Measurements from ENCODE around the gene NSD1. TPM values are rescaled to one million over a fixed set of nuclear protein-coding genes. Genes with fewer than 3 reads are reported as not detected.

NSD1 gene
- total RNA-seq (100 to 1,000 TPM; 118 to 130 TPM), polyA plus RNA-seq (10 to 100 TPM; 25.0 to 43.1 (median 42.7) TPM), total RNA-seq (199 to 308 (median 247) reads per million in 6 experiments)

DNA sequence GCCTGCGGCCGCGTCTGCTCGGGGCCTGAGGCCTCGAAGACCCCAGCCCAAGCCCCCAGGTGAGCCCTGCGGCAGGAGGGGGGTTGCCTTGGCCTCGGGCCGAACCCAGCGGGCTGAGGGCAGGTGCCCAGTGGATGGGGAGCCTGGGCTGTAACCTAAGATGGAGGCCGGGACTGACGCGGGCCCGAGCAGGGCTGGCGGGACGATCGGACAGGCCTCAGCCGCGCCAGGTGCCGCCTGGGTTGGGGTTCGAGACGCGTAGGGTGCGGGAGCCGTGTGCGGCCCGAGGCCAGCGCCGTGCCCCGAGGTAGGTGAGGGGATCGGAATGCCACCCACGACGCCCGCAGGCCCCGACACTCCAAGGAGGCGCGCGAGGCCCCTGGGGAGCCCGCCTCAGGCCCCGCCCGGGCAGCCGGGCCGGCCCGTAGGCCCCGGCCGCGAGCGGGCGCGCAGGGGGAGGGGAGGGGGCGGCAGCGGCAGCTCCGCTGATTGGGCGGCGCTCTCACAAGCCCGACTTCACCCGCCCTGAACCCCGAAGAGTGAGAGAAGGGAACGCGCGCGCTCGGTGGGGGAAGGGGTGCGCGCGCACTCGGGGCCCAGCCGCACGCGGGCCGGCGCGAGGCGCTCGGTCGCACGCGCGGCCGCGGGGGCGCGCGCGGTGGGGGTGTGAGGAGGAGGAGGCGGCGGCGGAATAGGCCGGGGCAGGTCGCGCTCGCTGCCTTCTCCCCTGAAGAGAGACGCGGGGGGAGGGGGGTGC, at the start of gene NSD1:
NSD1 (plus strand) TSS at position 678 of the 757 bp plus-strand sequence. CDS start 1,331 bp downstream, outside the sequence.
- peak within 1 kb of the TSS; percentile 79 to 90 (median 86) for H3K4me3 Mint-ChIP-seq

DNA sequence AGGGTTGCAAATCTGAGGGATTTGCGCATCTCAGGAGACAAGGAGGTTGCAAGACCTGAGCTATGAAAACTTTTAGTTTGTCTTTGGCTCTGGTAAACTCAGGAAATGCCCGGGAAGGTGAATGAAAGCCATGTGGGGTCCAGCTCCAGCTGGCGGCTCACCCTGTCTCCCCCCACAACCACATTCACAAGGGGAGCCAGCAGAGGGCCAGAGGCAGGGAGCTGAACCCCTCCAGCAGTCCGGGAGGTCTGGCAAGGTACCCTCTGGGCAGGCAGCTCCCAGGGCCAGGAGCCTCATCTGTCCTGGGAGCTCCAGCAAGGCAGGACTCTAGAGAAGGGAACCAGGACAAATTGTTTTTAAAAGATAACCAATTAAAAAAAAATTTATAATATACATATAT, 49.4 kb upstream of the NSD1 start:
- DNase-seq (no peak), ATAC-seq (no peak)
- Mint-ChIP-seq H3K4me3 (no peak overlapping the region), H3K4me1 (peaks cover 9 to 15% (median 11%) of the 10 kb centered on the region in 4 donors), H3K9me3 (no peaks in the 10 kb centered on the region), H3K36me3 (no peaks in the 10 kb centered on the region), H3K27ac (no peak overlapping the region), H3K27me3 (peaks cover 0 to 11% (median 4%) of the 10 kb centered on the region in 5 donors)
- POLR2A ChIA-PET, result interaction anchor here (0.6 to 0.8 kb wide), 2 partner anchors 11 to 852 kb away, joined by 3 to 4 read pairs; no protein-coding TSS in a partner anchor

More for the DNA sequence above, at the start of gene NSD1:
- ATAC-seq, result peak; percentile 63 to 73
- H3K27ac Mint-ChIP-seq, result peak within 1 kb of the TSS; percentile 37 to 95 (median 89)
- peaks cover 28 to 67% (median 60%) of the 10 kb centered on the region in 4 donors for H3K4me1 Mint-ChIP-seq
- POLR2A ChIA-PET, result interaction anchor here (0.5 to 4.7 kb wide), 16 partner anchors 9 to 679 kb away, joined by 3 to 43 read pairs (median 3); no protein-coding TSS in a partner anchor
- peaks cover 0 to 34% (median 4%) of the 10 kb centered on the region in 3 donors for H3K36me3 Mint-ChIP-seq
- no peaks in the 10 kb centered on the region for H3K9me3 Mint-ChIP-seq
- H3K27me3 Mint-ChIP-seq, result no peaks in the 10 kb centered on the region
- DNase-seq, result peak; percentile 80 to 93 (median 88)

DNA sequence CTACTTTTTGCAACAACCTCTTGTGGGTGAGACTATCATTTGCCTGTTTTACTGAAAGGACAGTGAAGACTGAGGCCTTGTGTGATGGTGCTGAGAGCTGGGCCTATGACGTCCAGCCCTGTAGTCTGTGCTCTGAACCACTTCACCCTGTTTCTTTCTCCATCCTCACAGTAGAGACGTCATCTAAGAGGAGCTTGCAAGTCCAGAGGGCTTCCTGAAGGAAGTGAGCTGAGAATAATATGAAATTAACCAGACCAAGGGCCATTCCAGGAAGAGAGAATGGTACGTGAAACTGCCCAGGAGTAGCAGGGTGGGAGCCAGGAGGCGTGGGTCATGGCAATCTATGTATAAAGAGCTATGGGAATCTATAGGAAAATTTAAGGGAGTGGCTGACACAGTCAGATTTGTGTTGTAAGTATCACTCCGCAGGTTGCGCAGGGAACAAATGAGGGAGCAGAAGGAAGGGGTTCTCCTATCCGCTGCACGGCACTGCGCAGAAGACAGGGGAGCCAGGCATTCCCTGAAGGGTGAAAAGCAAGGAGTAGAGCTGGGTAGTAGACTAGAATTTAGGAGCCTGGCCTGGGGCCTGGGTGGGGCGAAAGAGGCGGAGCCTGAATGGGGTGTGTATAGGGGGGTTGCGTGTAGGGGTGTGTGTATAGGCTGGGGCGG, 47.5 kb upstream of the NSD1 start:
- peak in 2 of 10 donors; percentile 30 to 43 for DNase-seq
- peaks cover 2 to 20% (median 10%) of the 10 kb centered on the region in 5 donors for H3K27me3 Mint-ChIP-seq
- peak overlapping the region; percentile 43 to 93 (median 76) for H3K4me3 Mint-ChIP-seq
- peak overlapping the region in 6 of 10 donors; percentile 13 to 95 (median 31) for H3K27ac Mint-ChIP-seq
- ATAC-seq, result no peak
- H3K4me1 Mint-ChIP-seq, result peaks cover 9 to 15% (median 11%) of the 10 kb centered on the region in 4 donors
- H3K9me3 Mint-ChIP-seq, result no peaks in the 10 kb centered on the region
- no peaks in the 10 kb centered on the region for H3K36me3 Mint-ChIP-seq
- POLR2A ChIA-PET, result interaction anchor here (1.5 kb wide), 1 partner anchor 15 kb away, joined by 5 read pairs; no protein-coding TSS in a partner anchor

DNA sequence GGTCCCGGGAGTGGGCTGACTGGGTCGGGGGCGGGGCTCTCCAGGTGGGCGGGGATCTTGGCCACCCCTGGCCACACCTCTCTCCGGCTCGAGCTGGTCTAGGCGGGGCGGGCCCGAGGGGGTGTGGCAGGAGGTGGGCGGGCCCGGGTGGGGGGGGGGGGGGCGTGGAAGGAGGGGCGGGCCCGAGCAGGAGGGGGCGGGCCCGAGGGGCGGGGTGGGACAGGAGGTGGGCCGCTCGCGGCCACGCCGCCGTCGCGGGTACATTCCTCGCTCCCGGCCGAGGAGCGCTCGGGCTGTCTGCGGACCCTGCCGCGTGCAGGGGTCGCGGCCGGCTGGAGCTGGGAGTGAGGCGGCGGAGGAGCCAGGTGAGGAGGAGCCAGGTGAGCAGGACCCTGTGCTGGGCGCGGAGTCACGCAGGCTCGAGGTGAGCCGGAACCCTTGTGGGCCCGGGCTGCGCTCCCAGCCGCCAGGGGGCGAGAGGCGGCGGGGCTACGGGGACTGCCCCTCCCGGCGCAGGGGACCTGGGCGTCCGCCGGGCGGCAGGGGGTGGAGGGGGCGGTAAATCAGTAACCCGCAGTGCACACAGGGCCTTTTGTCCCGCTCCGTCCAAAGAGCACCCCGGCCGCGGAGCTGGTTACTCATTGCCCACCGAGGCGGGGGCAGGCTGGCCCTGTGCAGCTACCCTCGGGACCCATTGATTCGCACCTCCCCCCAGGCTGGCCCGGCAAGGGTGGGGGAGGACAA, 46.7 kb upstream of the NSD1 start, which contains the start of gene FGFR4:
FGFR4 (plus strand) TSS at position 262 of the 744 bp plus-strand sequence. CDS start 2,688 bp downstream, outside the sequence.
- Mint-ChIP-seq H3K4me1 (peaks cover 9 to 15% (median 11%) of the 10 kb centered on the region in 4 donors), H3K4me3 (peak within 1 kb of the TSS; percentile 62 to 93 (median 76)), H3K36me3 (no peaks in the 10 kb centered on the region), H3K27me3 (peaks cover 4 to 20% (median 10%) of the 10 kb centered on the region in 5 donors), H3K9me3 (no peaks in the 10 kb centered on the region), H3K27ac (peak within 1 kb of the TSS in 6 of 10 donors; percentile 13 to 95 (median 32))
- ATAC-seq, result peak; percentile 90 to 91
- peak; percentile 57 to 80 (median 75) for DNase-seq
- POLR2A ChIA-PET, result interaction anchor here (1.5 kb wide), 1 partner anchor 16 kb away, joined by 5 read pairs; no protein-coding TSS in a partner anchor

GRCh38 chr5:177087398-177088005, 46.1 kb upstream of the NSD1 start:
- H3K9me3 Mint-ChIP-seq, result no peaks in the 10 kb centered on the region
- peaks cover 9 to 15% (median 11%) of the 10 kb centered on the region in 4 donors for H3K4me1 Mint-ChIP-seq
- ATAC-seq (no peak), DNase-seq (no peak)
- no peaks in the 10 kb centered on the region for H3K36me3 Mint-ChIP-seq
- peaks cover 4 to 20% (median 10%) of the 10 kb centered on the region in 5 donors for H3K27me3 Mint-ChIP-seq
- peak overlapping the region; percentile 4 to 66 (median 49) for H3K4me3 Mint-ChIP-seq
- POLR2A ChIA-PET, result no interaction called here
- H3K27ac Mint-ChIP-seq, result peak overlapping the region in 2 of 10 donors; percentile 28 to 55

- DNase-seq, result no peak
- H3K27ac Mint-ChIP-seq, result no peak overlapping the region
- peaks cover 4 to 22% (median 10%) of the 10 kb centered on the region in 5 donors for H3K27me3 Mint-ChIP-seq
- H3K9me3 Mint-ChIP-seq, result no peaks in the 10 kb centered on the region
- H3K36me3 Mint-ChIP-seq, result no peaks in the 10 kb centered on the region
- POLR2A ChIA-PET, result interaction anchor here (0.6 kb wide), 1 partner anchor 1227 kb away, joined by 6 read pairs; no protein-coding TSS in a partner anchor
- H3K4me1 Mint-ChIP-seq, result peaks cover 9 to 15% (median 11%) of the 10 kb centered on the region in 4 donors
- H3K4me3 Mint-ChIP-seq, result peak overlapping the region in 2 of 10 donors; percentile 3 to 46
- ATAC-seq, result no peak
Measured at GRCh38 chr5:177089127-177089526, 44.4 kb upstream of the NSD1 start.

DNA sequence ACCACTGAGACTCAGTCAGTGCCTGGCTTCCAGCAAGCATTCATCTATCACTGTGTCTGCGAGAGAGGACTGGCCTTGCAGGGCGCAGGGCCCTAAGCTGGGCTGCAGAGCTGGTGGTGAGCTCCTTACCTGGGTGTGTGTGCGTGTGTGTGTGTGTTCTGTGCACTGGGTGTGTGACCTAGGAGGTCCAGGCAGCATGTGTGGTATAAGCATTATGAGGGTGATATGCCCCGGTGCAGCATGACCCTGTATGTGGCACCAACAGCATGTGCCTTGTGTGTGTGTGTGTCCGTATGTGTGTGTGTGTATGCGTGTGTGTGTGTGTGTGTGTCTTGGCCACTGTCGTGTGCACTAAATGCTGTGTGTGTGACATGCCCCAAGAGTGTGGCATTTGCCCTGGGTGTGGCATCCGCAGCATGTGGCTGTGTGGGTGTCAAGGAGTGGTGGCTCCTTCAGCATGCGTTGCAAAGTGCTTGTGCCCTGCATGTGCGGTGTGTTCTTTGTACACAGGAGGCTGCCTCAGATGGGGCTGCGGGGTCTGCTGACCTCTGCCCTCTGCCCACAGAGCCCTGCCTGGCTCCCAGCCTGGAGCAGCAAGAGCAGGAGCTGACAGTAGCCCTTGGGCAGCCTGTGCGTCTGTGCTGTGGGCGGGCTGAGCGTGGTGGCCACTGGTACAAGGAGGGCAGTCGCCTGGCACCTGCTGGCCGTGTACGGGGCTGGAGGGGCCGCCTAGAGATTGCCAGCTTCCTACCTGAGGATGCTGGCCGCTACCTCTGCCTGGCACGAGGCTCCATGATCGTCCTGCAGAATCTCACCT, 43.5 kb upstream of the NSD1 start:
- DNase-seq (no peak), ATAC-seq (no peak)
- Mint-ChIP-seq H3K27ac (peak overlapping the region in 2 of 10 donors; percentile 53 to 57), H3K27me3 (peaks cover 4 to 22% (median 10%) of the 10 kb centered on the region in 5 donors), H3K4me3 (peak overlapping the region in 1 of 10 donors; percentile 45), H3K9me3 (no peaks in the 10 kb centered on the region), H3K4me1 (peaks cover 9 to 15% (median 11%) of the 10 kb centered on the region in 4 donors), H3K36me3 (no peaks in the 10 kb centered on the region)
- POLR2A ChIA-PET, result no interaction called here

DNA sequence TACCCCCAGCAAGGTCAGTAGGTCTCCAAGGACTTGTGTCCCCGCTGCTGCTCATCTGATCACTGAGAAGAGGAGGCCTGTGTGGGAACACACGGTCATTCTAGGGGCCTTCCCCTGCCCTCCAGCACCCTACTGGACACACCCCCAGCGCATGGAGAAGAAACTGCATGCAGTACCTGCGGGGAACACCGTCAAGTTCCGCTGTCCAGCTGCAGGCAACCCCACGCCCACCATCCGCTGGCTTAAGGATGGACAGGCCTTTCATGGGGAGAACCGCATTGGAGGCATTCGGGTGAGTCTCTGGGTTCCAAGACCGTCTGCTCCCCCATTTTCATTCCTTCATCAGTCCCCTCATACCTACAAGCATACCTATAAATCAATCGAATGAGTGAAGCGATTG, 42.8 kb upstream of the NSD1 start:
- POLR2A ChIA-PET, result no interaction called here
- peak overlapping the region in 1 of 10 donors; percentile 15 for H3K27ac Mint-ChIP-seq
- H3K4me3 Mint-ChIP-seq, result no peak overlapping the region
- no peak for ATAC-seq
- no peaks in the 10 kb centered on the region for H3K9me3 Mint-ChIP-seq
- no peak for DNase-seq
- H3K36me3 Mint-ChIP-seq, result no peaks in the 10 kb centered on the region
- H3K4me1 Mint-ChIP-seq, result peaks cover 9 to 14% (median 11%) of the 10 kb centered on the region in 4 donors
- peaks cover 4 to 22% (median 10%) of the 10 kb centered on the region in 5 donors for H3K27me3 Mint-ChIP-seq

DNA sequence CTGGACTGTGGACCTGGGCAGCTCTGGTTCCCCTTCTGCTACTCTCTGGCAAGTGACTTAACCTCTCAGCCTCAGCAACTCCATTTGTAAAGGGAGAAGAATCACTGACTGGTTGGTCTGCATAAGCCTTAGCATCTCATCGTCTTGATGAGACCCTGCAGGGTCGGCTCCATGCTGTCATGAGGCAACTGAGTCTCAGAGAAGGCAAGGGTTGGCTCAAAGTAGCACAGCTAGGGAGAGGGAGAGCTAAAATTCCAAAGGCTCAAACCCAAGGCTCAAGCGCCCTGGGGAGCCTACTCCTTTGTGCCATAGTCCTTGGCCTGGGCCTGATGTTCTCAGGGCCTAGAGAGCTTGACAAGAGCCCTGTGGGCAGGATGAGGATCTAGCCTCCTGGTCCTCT, 42.3 kb upstream of the NSD1 start:
- POLR2A ChIA-PET, result no interaction called here
- H3K27me3 Mint-ChIP-seq, result peaks cover 4 to 22% (median 10%) of the 10 kb centered on the region in 5 donors
- H3K27ac Mint-ChIP-seq, result peak overlapping the region in 1 of 10 donors; percentile 15
- H3K36me3 Mint-ChIP-seq, result no peaks in the 10 kb centered on the region
- no peak for DNase-seq
- ATAC-seq, result no peak
- H3K4me1 Mint-ChIP-seq, result peaks cover 5 to 10% (median 7%) of the 10 kb centered on the region in 4 donors
- H3K9me3 Mint-ChIP-seq, result no peaks in the 10 kb centered on the region
- peak overlapping the region in 1 of 10 donors; percentile 26 for H3K4me3 Mint-ChIP-seq

GRCh38 chr5:177092178-177093081, 41.1 kb upstream of the NSD1 start:
- Mint-ChIP-seq H3K27me3 (peaks cover 4 to 22% (median 10%) of the 10 kb centered on the region in 5 donors), H3K9me3 (no peaks in the 10 kb centered on the region), H3K36me3 (no peaks in the 10 kb centered on the region), H3K4me1 (peaks cover 4 to 6% (median 4%) of the 10 kb centered on the region in 4 donors), H3K27ac (no peak overlapping the region), H3K4me3 (no peak overlapping the region)
- POLR2A ChIA-PET, result no interaction called here
- DNase-seq (no peak), ATAC-seq (no peak)
